ENCODE results near the gene PTPN4.
"Not testable (repeated sequence)": the region's sequence is repeated elsewhere in the genome, so short reads cannot be mapped to it uniquely, and the experiment has no call there.

Gene PTPN4

DNA sequence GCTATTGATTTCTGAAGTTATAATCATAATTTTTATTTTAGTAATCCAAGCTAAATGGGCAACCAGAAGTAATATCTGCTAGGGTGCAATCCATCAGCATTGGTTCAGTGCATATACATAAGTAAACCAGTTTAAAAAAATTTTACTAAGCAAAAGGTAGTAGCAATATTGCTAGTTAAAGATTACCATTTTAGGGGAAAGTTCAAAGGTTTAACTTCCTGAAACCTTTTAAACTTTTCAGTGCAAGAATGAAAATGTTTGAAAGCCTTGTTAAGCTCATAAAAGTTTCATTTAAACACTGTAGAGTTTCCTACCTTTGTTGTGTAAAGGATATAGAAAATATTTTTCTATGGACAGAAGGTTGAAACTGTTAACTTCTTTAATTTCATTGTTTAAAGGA, 222.2 kb downstream of the PTPN4 start:
- no peak for DNase-seq

DNA sequence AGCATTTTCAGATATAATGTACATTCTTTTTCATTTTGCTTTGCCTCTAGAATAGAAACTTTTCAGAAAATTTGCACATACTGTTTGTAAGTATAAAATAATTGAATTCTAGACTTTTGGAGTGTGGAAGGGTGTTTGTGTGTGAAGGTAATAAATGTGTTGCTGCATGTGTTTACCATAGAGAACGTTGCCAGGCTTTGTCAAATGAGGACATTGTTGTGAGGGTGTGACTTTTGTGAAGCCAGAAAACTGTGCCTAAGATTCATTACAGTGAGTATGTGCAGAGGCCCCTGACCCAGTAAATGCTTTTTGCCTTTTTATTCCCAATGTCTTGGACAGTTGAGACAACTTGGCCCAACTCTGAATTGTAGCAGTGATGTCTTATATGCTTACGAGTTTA, 222.8 kb downstream of the PTPN4 start:
- DNase-seq = no peak

DNA sequence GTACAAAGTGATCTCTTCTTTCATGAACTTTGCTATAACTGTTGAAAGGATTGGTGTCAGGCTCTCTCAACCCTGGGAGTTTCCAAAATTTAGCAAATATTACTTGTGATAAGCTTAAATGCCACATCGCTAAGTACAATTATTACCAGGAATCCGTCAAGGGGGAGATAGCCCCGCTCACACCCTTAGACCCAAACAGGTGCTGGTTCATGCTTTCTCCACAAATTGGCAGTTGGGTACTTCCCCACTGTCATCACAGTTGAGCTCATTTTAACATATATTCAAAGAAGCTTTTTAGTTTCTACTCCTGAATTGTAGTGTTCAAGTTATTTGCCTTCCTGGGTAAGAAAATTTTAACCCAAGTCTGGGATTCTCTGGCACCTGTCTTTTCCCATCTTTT, 223.4 kb downstream of the PTPN4 start:
- DNase-seq = no peak

DNA sequence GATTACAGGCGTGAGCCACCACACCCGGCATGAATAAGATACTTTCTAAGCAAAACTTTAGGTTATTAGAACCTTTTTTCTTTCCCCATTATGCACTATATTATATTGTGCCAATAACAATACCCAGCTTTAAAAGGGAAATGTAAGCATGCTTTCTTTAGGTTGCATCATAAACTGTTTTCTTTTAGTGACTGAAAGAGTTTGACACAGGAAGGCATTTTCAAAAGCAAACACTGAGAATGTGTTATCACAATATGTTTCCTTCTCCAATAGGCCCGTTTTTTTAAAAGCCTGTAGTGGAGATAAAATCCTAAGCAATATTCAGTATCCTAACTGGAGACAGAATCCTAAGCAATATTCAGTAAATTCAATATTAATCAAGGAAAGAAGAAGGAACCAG, 236.4 kb downstream of the PTPN4 start:
- DNase-seq = no peak

DNA sequence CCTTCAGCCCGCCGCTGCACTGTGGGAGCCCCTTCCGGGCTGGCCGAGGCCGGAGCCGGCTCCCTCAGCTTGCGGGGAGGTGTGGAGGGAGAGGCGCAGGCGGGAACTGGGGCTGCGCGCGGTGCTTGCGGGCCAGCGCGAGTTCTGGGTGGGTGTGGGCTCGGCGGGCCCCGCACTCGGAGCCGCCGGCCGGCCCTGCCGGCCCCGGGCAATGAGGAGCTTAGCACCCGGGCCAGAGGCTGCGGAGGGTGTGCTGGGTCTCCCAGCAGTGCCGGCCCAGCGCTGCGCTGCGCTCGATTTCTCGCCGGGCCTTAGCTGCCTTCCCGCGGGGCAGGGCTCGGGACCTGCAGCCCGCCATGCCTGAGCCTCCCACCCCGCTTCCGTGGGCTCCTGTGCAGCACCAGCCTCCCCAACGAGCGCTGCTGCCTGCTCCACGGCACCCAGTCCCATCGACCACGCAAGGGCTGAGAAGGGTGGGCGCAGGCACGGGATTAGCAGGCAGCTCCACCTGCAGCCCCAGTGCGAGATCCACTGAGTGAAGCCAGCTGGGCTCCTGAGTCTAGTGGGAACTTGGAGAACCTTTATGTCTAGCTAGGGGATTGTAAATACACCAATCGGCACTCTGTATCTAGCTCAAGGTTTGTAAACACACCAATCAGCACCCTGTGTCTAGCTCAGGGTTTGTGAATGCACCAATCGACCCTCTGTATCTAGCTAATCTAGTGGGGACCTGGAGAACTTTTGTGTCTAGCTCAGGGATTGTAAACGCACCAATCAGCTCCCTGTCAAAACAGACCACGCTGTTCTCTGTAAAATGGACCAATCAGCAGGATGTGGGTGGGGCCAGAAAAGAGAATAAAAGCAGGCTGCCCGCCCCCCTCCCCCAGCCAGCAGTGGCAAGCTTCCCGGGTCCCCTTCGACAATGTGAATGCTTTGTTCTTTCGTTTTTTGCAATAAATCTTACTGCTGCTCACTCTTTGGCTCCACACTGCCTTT, 237.5 kb downstream of the PTPN4 start:
- DNase-seq = not testable (repeated sequence)

DNA sequence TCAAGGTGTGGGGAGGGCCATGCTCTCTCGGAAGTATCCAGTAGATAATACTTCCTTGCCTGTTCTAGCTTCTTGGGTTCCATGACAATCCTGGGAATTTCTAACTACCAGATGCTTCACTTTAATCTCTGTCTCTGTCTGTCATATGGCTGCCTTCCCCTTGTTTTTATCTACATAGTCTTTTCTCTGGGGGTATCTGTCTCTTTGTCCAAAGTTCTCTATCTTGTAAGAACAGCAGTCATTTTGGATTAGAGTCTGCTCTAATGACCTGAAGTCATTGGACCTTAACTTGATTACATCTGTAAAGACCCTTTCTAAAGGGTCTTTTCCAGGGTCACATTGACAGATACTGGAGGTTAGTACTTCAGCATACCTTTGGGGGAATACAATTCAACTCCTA, 241.7 kb downstream of the PTPN4 start:
- DNase-seq = no peak

DNA sequence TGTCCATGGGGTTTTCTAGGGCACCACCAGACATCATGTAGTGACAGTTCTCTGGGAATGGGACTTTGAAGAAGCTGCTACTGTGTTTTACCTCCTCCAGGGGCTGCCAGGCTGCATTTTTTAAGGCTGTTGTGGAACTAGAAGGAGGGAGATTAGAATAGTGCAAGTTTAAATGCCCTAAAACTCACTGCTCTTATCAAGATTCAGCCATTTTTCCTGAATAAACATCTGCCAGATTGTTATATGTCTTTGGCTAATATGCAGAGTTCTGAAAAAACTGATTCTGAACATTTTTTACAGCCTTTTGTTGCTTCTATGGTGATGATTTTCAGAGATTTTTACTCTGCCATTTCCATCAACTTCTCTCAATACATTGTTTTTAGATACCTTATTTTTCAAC, 244.5 kb downstream of the PTPN4 start:
- DNase-seq = no peak

DNA sequence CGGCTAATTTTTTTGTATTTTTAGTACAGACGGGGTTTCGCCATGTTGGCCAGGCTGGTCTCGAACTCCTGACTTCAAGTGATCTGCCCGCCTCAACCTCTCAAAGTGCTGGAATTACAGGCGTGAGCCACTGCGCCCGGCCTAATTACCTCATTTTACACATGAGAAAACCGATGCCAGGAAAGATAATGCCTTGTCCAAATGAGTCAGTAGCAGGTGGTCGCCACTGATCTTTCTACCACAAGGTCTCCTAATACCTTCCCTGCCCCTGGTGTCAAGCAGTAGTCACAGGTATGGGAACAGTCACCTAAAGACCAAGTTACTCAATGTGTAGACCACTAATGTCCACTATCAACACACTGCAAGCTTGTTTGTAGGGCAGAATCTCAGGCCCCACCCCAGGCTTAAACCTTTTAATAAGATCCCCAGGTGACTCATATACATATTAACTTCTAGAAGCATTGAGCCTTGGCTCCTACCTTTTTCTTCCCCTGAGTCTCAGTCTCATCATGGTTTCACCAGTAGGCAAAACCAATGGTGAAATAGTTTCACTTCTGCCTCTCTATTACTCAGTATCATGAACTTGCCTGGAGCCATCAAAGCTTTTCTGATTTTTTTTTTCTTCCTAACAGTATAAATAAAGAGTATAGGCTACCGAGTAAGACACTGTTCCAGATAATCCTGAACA, 246.3 kb downstream of the PTPN4 start:
- DNase-seq = no peak

DNA sequence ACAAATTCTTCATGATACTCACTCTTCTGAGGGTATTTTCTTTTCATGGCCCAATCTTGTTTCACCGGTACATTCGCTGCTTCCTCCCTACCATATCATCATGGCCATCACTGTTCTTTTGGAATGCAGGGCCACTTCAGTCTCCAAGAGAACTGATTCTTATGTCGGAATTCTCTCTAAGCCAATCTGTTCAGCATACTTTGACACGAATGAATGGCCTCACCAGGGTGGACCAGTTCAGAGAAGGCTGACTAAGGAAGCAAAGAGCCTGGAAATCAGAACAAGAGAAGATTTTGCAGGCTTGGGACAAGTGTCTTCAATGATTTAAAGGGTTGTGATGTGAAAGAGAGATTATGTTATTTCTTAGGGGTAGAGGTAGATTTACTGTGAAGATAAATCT, 248.1 kb downstream of the PTPN4 start:
- DNase-seq = no peak

DNA sequence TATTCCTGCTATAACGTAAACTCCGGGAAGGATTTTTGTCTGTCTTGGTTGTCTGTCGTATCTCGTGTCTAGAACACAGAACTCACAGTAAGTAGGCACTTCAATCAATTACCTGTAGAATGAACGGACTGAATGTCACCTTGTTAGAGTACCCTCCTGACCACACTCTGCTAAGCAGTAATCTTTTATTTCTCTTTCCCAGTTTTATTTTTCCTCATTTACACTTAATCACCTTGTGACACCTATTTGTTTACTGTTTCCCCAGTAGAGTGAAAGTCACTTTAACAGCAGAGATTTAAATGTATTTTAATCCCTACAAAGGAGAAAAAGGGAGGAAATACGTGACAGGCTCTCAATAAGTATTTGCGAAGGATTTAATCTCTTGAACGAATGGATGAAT, 252.6 kb downstream of the PTPN4 start:
- no peak for DNase-seq

DNA sequence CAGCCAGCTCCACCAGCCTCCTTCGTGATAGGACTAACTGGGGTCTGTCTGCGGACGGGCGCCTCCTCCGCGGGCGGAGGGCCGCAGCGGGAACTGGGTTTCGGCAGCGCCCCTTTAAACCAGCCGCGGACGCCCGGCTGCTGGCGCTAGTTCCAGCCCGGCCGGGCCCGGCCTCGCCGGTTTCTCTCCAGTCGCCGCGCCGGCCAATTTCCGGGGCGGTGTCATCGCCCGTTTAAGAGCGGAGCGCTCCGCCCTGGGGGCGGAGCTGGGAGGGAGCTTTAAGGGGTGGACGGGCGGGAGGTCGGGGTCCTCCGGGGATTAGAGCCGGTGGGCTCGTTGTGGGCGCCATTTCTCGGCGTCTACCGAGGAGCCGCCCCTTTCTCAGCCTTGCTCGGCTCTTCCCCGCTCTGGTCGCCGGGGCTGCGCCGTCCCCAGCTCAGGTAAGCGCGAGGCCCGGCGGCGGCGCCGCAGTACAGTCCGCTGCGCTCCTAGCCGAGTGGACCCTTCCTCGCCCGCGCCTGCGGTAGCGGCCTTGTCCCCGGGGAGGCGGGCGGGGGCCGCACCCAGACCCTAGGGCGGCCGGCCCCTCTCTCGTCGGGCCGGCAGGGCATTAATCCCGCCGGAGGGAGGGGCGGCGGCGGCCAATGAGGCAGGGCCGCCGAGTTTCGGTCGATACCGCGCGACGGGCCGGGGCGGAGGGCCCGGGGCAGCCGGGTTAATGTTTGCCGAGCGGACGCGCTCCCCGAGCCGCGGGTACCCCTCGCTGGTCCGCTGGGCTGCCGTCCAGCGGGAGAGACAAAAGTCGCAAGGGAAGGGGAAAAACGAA, 253.3 kb downstream of the PTPN4 start, which contains the start of gene EPB41L5:
EPB41L5 (plus strand) TSS at position 307 of the 826 bp plus-strand sequence. CDS start 6,008 bp downstream, outside the sequence.
- peak; percentile 83 for DNase-seq

DNA sequence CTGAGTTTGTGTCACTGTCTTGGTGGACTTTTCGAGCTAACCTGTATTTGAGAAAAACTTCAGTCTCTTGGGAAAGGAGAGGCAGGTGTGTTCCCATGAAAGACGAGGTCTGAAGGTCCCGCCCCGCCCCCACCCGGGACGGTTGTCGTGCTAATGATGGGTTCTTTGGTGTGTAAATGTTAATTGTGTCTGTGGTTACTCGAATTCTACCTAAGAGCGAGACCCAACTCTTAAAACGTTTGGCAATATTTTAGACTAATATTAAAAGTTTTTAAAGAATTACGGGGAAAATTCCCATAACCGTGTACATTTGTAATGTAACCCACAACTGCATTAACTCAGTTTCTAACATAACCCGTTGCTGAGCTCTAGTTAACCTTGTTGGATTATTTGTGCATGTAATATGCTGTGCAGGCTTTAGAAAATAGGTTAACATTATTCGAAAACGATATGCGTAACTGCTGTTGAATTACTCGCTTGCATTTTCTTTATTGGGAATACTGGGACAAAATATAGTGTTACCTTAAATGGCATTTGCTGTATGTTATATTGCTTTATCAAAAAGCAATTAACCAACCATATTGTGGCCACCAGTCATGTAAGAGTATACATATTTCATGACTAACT, 254.0 kb downstream of the PTPN4 start:
- DNase-seq = peak; percentile 5

DNA sequence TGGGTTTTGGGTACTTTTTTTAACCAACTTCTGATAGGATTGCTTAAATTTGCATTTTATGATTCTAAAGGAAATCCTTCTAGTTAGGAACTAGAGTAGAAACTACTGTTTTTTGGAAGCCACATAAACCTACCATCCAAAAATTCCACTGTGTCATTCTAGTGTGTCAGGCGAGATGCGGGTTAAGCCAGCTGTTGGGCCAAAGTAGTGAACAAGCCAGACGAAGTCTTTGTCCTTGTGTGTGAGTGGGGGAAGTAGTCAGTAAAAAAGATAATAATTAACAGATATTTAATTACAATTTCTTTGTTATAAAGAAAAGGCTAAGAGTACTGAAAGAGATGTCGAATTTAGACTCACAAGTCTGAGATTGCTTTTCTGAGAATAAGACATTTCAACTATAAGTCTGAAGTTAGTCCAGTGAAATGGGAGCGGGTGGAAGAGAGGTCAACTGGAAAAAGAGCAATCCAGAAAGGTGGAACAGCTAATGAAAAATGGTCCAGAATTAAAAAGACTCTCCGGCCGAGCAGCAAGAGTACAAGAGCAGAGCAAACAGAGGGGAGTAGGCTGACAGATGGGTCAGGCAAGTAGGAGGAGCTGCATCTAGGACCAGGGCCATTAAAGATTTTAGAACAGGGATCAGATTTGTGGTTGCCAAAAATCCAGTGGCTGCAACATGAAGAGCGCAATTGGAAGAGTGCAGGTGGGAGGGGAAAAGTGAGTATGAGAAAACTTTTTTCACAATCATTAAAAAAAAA, 254.7 kb downstream of the PTPN4 start:
- DNase-seq = no peak

DNA sequence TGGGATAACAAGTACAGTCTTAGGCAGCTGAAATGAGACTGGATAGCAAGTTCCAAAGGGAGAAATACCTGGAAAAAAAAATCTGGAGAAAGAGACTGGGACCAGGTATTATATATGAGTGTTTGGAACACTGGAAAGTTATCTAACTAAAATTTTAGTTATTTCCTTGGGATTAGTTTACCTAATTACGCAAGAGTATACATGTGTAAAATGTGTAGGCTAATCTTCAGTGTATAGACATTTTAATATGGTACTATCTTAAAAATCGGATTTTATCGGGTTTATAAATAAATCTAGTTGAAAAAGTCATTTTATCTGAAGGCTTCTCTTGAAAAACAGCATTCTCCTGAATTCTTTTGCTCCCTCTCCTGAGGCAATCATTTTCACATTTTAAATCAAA, 257.1 kb downstream of the PTPN4 start:
- no peak for DNase-seq

DNA sequence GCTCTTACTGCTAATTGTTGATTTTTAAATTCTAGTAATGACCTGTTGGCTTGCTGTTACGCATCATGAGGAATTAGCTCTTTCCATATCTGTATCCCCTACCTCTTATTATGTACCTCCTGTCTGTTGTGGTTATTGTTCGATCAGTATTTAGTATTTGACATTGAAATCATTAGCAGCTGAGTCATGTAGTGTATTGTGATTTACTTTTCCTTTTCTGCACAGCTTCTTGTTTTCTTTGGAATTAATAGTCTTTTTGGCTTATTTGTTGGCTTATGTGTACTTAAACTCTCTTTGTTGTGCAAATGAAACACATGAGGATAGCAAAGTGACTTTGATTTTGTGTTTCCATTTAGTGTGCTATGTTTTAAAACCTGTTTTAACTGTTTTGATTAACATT, 257.5 kb downstream of the PTPN4 start:
- DNase-seq = no peak

DNA sequence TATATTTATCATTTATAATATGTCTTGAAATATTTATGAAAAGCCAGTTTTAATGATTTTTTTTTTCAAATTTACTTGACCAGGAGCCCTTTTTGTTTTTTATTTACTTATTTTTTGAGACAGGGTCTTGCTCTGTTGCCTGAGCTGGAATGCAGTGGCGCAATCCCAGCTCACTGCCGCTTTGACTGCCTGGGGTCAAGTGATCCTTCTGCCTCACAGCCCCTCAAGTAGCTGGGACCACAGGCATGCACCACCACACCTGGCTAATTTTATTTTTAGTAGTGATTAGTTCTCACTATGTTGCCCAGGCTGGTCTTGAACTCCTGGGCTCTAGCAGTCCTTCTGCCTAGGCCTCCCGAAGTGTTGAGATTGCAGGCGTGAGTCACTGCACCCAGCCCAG, 258.8 kb downstream of the PTPN4 start:
- DNase-seq = no peak

DNA sequence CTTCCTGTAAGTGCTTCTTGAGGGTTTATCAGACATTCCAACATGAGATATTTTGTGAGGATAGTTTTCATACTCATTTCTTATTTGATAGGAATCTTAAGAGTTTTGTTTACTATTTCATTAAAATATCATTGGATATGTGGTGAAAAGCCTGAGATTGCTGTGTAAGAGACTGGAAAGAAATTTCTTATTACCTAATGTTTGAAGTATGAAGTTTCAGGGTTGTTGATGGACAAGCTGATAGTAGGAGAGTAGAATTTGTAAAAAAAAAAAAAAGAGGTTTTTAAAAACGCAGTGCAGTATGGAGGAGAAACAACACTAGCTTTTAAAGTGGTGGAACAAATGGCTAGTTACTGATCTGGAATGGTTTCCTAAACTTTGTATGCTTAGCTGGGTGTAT, 260.8 kb downstream of the PTPN4 start:
- DNase-seq = no peak

DNA sequence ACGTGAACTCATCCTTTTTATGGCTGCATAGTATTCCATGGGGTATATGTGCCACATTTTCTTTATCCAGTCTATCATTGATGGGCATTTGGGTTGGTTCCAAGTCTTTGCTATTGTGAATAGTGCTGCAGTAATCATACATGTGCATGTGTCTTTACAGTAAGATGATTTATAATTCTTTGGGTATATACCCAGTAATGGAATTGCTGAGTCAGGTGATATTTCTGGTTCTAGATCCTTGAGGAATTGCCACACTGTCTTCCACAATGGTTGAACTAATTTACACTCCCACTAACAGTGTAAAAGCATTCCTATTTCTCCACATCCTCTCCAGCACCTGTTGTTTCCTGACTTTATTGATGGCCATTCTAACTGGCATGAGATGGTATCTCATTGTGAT, 262.8 kb downstream of the PTPN4 start:
- DNase-seq = not testable (repeated sequence)

DNA sequence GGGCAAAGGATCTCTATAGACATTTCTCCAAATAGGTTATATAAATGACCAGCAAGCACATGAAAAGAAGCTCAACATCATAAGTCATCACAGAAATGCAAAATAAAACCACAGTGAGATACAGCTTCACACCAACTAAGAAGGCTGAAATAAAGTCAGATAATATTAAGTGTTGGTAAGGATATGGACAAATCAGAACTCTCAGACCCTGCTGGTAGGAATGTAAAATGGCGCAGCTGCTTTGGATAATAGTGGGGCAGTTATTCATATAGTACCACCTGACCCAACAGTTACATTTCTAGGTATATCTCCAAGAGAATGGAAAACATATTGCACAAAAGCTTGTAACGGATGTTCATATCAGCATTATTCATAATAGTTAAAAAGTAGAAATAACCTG, 267.2 kb downstream of the PTPN4 start:
- no peak for DNase-seq

DNA sequence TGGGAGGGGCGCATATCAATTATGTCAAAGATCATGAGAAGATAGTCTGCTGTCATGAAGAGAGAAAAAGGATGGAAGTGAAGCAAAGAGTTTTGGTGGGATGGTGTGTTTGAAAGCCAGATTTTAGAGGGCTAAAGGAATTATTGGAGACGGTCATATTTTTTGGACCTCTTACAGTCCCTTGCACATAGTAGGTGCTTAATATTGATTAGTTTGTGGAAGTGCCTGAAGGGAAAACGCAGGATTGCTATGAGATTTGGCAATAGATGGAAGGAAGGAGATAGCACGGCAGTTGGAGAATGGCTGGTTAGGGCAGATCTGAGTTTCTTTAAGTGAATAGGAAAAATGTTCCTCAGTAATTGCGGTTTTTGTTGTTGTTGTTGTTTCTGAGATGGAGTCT, 269.1 kb downstream of the PTPN4 start:
- DNase-seq = no peak

DNA sequence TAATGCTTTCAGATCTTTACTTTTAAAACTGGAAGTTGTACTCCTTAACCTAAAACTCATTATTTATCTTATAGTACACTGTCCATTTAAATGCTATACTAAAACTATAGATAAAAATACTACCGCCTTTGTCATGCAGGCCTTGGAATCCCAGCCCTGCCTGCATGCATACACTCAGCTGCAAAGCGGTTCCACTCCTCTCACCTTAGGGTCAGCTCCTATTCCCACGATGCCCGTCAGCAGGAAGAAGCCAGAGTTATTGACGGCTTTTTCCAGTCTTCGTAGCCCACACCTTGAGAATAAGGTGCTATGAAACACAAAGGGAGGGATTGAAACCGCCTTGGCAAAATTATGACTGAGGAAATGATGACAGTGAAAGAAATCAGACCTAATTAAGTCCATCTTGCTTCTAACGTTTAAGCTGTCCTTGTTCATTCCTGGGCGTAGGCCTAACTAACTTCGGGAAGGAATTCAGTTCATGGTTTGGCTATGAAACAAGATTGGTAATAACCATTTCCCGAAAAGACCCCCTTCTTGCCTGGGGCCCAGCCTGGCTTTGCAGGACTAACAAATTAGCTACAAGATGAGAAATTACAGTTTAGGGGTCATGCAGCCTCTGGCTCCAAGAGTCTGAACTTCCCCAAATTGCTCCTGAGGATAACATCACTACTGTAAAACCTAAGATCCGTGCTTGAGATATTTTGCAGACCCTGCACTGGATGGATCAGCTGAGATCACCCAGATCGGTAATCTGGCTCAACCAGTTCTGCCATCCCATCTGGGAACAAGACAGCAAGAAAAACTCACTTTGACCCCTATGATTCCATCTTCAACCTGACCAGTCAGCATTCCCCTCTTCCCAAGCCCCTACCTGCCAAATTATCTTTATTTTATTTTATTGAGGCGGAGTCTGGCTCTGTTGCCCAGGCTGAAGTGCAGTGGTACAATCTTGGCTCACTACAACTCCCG, 270.2 kb downstream of the PTPN4 start:
- DNase-seq = no peak

Measured in CD4-positive, alpha-beta T cell treated with Interleukin-12 subunit alpha and Interleukin-12 subunit beta, for 1 hour (primary cell).